Measurements from ENCODE around the gene ANKRD13C.

ANKRD13C gene

DNA sequence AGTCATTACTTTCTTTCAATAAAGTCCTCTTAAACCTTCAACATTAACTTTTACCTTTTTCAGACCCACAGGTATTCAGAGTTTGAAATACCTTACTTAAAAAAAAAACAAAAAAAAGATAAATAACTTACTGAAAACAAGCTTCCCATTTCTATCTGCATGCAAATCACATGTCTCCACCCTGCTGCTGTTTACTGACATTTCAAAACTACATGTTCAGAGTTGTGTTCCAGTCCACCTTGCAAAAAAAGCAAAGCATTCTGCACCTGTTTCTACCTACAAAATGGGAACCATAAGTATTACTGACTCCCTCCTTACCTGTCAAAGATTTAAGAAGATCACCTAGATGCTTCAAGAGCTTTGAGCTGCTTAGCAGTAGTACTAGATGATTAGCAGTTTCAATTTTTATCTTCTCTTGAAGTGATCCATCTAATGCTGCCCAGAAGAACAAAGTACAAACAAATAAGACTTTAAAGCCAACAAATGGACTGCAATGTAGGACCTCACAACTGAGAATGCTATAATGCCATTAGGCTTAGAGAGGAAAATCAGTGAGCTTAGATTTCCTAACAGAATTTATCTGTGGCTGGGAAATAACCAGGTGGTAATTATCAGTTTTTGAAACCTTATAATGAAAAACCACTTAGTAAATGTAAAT lies 61.2 kb downstream of the ANKRD13C start:
- no peak for DNase-seq (ENCODE audit: low spot score)

DNA sequence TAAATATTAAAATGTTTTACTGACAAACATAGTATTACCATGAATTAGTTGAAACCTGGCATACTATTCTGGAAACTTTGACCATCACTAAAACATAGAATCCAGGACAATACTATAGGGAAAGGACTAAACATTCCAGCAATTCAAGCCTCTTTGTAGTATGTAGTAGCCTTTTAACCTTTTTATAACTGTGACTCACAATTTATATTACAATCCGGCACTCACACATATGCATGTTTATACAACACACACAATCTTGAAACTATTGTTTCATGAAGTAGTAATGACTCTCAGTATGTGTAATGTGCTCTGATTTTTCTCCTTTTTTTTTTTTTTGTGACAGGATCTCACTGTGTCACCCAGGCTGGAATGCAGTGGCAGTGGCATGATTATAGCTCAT lies 64.3 kb downstream of the ANKRD13C start:
- no peak for DNase-seq (ENCODE audit: low spot score)

DNA sequence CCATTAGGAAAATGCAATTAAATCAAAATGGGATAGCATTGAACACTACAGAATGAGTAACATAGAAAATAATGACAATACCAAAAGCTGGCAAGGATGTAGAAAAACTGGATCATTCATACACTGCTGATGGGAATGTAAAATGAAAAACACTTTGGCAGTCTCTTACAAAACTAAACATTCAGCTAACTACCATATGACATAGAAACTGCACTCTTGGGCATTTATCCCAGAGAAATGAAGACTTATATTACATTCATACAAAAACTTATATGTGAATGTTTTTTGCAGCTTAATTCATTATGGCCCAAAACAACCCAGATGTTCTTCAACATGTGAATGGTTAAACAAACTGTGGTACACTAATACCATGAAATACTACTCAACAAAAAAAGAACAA lies 66.4 kb downstream of the ANKRD13C start:
- DNase-seq (ENCODE audit: low spot score) = no peak

DNA sequence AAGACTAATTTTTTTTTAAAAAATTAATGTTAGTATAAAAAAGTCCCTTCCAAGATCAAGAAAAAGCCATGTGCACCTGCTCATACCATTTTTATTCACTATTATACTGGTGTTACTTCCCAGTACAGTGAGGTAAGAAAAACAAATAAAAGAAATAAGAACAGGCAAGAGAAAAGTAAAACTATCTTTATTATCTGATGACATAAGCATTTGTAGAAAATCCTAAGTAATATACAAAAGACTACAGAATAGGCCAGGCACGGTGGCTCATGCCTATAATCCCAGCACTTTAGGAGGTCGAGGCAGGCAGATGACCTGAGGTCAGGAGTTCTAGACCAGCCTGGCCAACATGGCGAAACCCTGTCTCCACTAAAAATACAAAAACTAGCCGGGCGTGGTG lies 68.1 kb downstream of the ANKRD13C start:
- DNase-seq (ENCODE audit: low spot score) = no peak

DNA sequence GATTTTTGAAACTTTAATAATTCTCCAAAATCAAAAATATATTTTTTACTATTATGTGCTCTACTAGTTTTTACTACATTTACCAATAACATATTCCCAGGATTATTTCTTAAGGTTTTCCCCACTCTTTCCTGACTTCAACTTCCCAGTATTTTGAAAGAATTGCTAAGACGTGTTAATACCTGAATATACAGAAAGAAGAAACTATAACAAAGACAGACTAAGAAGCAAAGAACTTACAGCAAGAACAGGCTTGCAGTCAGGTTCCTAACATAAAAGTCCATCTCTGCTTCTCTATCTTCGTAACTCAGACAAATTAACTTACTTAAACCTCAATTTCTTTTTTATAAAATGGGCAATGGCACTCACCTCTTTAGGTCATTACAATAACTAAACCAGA lies 70.2 kb downstream of the ANKRD13C start:
- DNase-seq (ENCODE audit: low spot score) = no peak

DNA sequence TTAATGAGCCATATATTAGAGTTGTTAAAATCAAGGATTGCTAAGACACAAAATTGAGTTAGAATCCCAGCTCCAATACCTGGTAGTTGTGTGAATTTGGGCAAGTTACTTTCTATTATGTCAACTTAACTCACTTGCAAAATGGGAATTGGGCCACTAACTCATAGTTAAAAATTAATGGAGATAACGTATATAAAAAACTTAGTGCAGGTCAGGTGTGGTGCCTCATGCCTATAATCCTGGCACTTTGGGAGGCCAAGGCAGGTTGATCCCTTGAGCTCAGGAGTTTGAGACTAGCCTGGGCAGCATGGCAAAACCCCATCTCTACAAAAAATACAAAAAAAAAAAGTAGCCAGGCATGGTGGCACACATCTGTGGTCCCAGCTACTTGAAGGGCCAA lies 75.8 kb downstream of the ANKRD13C start:
- no peak for DNase-seq (ENCODE audit: low spot score)

DNA sequence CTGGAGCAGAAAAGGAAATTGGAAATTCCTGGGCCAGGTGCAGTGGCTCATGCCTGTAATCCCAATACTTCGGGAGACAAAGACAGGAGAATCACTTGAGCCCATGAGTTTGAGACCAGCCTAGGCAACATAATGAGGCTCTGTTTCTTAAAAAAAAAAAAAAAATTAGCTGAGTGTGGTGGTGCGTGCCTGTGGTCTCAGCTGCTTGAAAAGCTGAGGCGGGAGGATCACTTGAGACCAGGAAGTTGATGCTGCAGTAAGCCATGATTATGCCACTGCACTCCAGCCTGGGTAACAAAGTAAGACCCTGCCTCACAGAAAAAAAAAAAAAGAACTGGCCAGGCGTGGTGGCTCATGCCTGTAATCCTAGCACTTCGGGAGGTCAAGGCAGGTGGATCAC lies 76.6 kb downstream of the ANKRD13C start:
- no peak for DNase-seq (ENCODE audit: low spot score)

DNA sequence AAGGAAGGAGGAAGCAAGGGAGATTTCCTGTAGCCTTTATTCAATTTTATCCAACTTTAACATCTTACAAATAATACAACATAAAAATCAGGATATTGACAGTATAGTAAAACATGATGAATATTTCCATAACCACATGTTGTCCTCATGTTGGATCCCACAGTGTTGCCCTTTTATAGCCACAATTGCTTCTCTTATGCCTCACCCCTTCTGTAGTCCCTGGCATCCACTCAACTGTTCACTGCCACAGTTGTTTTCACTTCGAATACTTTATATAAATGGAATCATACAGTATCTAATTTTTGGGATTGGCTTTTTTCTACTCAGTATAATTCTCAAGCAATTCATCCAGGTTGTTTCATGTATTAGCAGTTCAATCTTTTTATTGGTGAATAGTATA lies 88.6 kb downstream of the ANKRD13C start:
- DNase-seq (ENCODE audit: low spot score) = no peak

DNA sequence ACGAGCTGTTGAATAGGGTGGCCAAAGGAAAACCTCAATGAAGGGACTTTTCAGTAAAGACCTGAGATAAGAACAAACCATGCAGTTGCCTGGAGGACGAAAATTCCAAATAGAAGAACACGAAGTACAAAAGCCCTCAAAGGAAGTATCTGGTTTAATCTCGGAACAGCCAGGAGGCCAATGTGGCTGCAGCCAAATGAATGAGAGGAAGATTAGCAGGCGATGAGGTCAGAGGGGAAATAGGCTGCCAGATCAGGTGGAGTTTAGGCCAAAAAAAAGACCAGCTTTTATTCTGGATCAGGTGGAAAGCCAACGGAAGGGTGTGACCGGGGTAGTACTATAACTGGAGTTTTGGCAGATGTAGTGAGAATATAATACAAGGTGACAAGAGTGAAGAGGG lies 89.7 kb downstream of the ANKRD13C start:
- no peak for DNase-seq (ENCODE audit: low spot score)

DNA sequence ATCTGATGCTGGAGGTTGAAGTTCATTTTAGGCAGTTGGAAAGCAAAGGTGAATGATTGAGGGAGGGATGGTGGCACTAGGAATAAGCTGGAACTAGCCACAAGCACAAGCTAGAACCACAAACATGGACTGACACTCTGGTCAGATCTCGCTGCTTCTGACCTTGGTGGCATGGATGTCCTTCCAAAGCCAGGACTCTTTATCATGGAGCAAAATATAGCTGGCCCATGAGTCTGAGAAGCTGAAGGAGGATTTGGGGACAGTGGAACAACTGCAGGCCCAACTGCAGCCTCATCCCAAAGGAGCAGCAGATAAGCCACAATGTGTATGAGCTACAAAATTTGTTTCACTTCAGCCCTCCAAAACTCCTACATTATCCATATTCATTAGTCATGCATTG lies 97.9 kb downstream of the ANKRD13C start:
- no peak for DNase-seq (ENCODE audit: low spot score)

DNA sequence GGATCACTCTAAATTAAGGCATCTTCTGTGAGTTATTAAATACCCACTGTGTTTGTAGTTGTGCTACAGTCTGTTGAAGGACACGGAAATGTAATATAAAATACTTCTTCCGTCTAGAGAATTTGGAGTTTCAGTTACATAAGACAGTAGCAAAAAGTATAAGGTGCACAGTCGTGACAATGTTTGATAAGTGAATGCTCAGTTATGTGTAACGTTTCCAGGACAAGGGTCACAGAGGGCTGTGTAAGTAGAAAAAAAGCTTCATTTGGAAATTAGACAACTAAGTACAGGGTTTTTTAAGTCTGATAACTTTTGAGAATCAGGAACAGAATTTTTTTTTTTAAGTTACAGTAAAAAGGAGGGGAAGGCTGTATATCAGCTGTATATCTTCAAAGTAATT lies 105.8 kb downstream of the ANKRD13C start:
- no peak for DNase-seq (ENCODE audit: low spot score)

DNA sequence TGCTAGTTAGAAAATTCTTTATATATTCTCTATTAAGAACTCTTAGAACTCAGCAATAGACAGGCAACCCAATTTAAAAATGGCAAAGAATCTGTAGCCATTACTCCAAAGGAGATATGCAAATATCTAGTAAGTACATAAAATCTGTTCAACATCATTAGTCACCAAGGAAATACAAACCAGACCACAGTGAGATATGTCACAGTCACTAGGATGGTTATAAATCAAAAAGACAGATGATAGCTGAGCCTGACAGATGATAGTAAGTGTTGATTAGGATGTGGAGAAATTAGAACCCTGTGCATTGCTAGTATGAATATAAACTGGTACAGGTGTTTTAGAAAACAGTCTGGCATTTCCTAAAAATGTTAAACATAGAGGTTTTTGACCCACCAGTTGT lies 106.8 kb downstream of the ANKRD13C start:
- DNase-seq (ENCODE audit: low spot score) = peak; percentile 8

DNA sequence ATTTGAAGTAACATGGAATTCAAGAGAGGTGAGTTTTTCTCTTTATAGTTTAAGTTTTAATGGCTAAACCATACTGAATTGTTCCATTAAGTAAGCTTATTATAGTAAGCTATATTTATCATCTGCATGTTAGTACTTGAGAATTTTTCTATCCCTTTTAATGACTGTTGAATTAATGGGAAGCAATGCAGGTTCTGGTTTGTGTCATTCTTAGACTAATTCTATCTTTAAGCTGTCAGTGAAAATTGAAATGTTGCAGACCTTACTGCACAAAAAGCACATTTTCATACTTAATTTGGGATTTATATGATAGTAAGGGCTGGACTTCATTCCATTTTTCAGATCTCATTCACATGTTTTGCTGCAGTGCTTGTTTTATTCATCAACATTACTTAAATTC lies 107.4 kb downstream of the ANKRD13C start:
- no peak for DNase-seq (ENCODE audit: low spot score)

DNA sequence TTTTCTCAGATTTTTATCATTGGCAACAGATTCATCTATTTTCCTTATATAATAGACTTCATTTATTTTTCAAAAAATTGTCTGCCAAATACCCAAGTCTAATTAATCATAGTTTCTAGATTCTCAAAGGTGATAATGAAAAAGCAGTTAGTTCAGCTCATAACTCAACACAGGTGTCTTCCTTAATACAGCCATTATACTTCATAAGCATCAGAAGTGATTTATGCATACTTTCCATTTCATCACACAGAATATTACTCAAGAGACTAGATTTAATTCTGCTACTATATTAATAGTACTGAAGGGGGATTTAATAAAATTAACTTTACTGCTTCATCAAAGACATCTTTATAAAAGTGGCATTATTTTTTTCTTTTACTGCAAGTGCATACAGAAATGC lies 114.6 kb downstream of the ANKRD13C start:
- no peak for DNase-seq (ENCODE audit: low spot score)

DNA sequence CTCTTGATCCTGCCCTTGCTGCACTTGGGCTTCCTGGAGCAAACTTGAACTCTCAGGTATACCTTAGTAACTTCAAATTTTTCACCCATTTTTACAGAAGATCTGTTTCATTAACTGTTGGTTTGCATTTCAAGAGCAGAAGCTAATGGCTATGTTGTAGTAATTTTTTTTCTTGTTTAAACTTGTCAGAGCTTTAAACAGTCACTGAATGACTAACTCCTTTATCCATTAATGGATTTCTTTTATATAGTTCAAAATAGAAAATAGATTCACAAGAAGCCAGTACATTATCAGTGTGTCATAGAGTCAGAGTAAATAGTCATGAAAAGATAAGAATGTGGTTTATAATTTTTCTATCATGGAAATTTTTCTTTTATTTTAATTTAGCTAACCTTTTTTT lies 119.8 kb downstream of the ANKRD13C start:
- DNase-seq (ENCODE audit: low spot score) = no peak

DNA sequence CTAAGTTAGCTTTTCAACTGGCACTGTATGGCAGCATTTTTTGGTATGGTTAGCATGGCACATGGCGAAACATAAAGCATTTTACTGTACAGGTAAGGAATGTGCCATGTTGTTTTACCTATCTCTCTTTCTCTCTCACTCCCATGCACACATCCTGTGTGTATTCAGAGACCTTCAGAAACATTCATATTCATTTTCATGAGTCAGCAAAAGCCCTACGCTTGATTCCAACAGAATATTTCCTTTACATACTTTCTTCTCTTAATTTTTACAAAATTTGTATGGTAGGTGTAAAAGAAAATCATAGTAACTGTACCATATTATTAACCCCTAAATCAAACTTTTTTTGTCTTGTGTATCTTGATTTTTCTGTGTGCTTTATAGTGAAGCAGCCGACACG lies 123.0 kb downstream of the ANKRD13C start:
- DNase-seq (ENCODE audit: low spot score) = no peak

DNA sequence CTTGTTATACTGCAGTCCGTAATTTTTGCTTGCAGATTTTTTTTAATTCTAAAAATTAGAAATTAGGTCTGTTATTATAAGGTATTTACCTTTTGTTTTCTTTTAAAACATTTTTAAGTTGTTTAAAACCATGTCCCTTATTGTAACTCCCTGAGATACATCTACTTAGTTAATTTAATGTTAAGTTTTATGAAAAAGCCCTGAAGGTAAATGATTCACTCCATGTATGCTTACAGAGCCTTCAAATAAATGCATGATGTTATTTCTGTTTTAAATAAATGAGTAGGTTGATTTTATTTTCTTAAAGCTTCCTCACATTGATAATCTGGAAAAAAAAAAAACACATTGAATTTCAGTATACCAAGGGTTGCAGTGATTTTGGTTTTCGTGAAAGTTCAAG lies 125.9 kb downstream of the ANKRD13C start:
- DNase-seq (ENCODE audit: low spot score) = no peak

DNA sequence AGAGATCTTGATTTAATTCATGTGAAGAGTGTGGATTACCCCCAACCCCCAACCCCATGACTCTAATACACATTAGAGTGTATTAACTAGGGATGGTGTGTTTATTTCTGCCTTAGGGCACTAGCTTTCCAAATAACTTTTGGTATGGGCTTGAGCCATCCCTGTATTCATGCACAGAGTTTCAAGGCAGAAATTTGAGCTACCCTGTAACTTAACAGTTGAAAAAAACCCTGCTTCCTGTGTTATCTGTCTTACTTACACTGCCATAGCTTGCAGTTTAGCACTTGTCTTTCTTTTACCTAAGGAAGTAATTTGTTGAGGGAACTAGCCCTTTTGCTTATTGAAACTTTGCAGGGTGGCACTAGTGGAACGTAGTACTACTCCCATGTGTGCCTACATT lies 127.1 kb downstream of the ANKRD13C start:
- DNase-seq (ENCODE audit: low spot score) = no peak

DNA sequence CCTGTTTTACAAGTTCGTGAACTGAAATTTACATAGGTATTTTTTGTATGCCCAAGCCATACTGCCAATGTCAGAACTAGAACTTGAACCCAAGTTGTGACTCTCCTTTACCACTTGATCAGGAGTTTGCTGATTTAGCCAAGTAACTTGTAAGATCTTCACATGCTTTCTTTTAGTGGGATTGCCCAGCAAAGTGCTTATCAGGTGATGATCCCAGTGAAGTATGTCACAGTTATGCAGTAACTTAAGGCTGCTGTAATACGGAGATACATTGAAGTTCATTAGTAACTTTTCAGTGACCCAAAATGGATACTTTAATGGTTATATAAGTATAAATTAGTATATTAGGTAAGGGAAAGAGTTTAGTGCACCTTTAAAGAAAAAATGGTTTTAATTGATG lies 129.6 kb downstream of the ANKRD13C start:
- no peak for DNase-seq (ENCODE audit: low spot score)

DNA sequence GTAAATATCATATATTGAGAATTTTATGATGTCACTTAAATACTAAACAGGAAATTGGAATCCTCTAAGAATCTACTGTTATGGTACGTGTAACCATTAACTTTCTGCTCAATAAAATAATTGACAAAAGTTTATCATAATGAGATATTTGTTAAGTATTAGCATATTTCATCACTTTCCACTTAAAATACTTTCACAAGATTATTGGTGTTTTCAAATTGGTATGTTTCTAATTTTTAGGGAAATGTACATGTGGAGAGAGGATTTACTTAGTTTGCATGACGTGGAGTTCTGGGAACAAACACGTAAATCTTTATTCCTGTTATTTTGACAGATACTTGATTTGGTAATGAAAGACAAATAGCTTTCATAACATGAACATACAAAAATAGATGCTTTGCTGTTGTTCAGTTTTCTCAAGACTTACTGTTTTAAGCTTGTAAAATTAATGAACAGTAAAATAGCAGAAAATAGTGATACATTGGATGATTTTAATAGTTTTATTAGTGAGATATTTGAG lies 131.7 kb downstream of the ANKRD13C start:
- DNase-seq (ENCODE audit: low spot score) = no peak

DNA sequence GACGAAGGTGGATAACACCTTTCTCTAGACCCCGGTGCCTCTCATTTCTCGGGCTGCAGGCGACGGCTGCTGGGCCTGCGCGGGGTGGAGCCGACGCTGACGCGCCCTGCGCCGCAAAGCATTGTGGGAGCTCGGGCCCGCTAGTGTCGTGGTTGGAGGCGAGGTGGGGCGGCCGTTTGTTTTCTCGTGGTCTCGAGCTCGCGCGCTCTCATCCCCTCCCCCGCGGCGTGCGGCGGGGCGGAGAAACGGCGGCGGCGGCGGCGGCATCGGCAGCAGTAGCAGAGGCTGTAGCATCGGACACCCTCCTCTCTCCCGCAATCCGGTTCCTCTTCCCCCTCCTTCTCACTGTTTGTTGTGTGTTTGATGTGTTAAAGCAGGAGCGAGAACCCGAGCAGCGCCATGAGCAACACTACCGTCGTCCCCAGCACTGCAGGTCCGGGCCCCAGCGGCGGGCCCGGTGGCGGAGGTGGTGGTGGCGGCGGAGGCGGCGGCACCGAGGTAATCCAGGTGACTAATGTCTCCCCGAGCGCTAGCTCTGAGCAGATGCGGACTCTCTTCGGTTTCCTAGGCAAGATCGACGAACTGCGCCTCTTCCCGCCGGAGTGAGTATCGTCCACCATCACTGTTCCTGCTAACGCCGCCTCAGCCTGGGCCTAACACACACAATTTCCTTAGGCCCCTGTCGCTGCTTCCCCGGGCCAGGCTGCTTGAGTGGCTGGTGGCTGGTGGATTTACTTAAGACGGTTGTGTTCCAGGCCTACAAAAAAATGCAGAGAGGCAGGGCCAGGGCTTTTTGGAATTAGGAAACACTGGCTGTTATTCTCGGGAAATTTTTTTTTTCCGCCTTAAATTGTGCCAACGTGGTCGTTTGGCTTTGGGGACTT lies 133.0 kb downstream of the ANKRD13C start, which contains the start of gene SRSF11:
Gene SRSF11 (plus strand): TSS at position 143 of the 884 bp plus-strand sequence. CDS start 257 bp downstream, at position 400.
- DNase-seq (ENCODE audit: low spot score) = peak; percentile 95

DNA sequence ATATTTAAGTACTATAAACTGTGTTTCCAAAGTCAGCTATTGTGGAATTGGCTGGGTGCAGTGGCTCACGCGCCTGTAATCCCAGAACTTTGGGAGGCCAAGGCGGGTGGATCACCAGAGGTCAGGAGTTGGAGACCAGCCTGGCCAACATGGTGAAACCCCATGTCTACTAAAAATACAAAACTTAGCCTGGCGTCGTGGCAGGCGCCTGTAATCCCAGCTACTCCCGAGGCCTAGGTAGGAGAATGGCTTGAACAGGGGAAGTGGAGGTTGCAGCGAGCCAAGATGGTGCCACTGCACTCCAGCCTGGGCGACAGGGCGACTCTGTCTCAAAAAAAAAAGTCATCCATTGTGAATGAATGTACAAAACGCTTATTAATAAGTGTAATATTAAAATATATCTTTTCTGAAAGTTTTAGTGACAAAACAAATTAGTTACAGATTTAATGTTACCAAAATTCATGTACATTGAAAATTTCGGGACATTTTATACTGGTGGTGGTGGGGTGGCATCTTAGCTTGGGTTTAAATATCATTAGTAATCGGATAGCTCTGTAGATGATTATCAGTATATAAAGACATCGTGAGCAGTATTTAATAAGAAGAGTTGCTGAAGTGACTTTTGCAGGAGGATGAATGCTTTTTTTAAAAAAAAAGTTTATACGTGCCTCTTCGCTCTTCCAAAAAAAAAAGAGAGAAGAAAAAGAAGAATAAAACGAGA lies 133.8 kb downstream of the ANKRD13C start:
- DNase-seq (ENCODE audit: low spot score) = no peak

DNA sequence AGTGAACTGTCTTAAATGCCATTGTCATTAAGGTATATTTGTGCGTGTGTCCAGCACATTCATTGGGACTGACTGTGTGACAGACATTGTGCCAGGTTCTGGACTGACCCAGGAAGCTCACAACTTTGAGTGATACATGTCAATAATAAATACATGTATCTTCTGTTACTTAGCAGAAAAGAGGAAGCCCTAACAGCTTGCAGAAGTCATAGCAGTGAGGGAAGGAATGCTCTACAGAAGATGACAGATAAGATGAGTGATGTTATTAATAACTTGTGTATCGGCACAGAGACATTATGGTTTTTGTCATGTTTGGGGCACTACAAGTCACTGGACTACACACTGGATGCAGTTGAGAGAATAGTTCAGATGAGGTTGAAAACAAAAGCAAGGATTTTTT lies 134.5 kb downstream of the ANKRD13C start:
- no peak for DNase-seq (ENCODE audit: low spot score)

Data from kidney tubule cell (primary cell).